ENCODE measurements around the gene SLC28A3.
"Not testable (repeated sequence)": the region's sequence is repeated elsewhere in the genome, so short reads cannot be mapped to it uniquely, and the experiment has no call there.

SLC28A3 gene

GRCh38 chr9:84340535-84340934, at the start of gene SLC28A3:
SLC28A3 (minus strand) TSS chr9:84340758; CDS start chr9:84340633, 125 bp downstream.
- in situ Hi-C loops (cut with MboI; ENCODE audit: low sequenced_read_pairs): no loop called here

GRCh38 chr9:84390254-84390653, 49.7 kb upstream of the SLC28A3 start:
- in situ Hi-C loops (cut with MboI; ENCODE audit: low sequenced_read_pairs): not testable (repeated sequence)

- in situ Hi-C loops (cut with MboI; ENCODE audit: low sequenced_read_pairs): no loop called here
Observed at GRCh38 chr9:84387821-84388220, 47.3 kb upstream of the SLC28A3 start.

- in situ Hi-C loops (cut with MboI; ENCODE audit: low sequenced_read_pairs): no loop called here
Observed at GRCh38 chr9:84386753-84387152, 46.2 kb upstream of the SLC28A3 start.

GRCh38 chr9:84385386-84386040, 45.0 kb upstream of the SLC28A3 start:
- in situ Hi-C loops (cut with MboI; ENCODE audit: low sequenced_read_pairs): no loop called here

- in situ Hi-C loops (cut with MboI; ENCODE audit: low sequenced_read_pairs): no loop called here
Observed at GRCh38 chr9:84384617-84385016, 44.1 kb upstream of the SLC28A3 start.

GRCh38 chr9:84383178-84383577, 42.6 kb upstream of the SLC28A3 start:
- in situ Hi-C loops (cut with MboI; ENCODE audit: low sequenced_read_pairs): no loop called here

- in situ Hi-C loops (cut with MboI; ENCODE audit: low sequenced_read_pairs): no loop called here
Observed at GRCh38 chr9:84382720-84383119, 42.2 kb upstream of the SLC28A3 start.

GRCh38 chr9:84381508-84381907, 41.0 kb upstream of the SLC28A3 start:
- in situ Hi-C loops (cut with MboI; ENCODE audit: low sequenced_read_pairs): no loop called here

GRCh38 chr9:84379740-84380139, 39.2 kb upstream of the SLC28A3 start:
- in situ Hi-C loops (cut with MboI; ENCODE audit: low sequenced_read_pairs): no loop called here

GRCh38 chr9:84375954-84376353, 35.4 kb upstream of the SLC28A3 start:
- in situ Hi-C loops (cut with MboI; ENCODE audit: low sequenced_read_pairs): no loop called here

GRCh38 chr9:84374516-84374915, 34.0 kb upstream of the SLC28A3 start:
- in situ Hi-C loops (cut with MboI; ENCODE audit: low sequenced_read_pairs): no loop called here

GRCh38 chr9:84374013-84374412, 33.5 kb upstream of the SLC28A3 start:
- in situ Hi-C loops (cut with MboI; ENCODE audit: low sequenced_read_pairs): no loop called here

GRCh38 chr9:84371737-84372136, 31.2 kb upstream of the SLC28A3 start:
- in situ Hi-C loops (cut with MboI; ENCODE audit: low sequenced_read_pairs): no loop called here

GRCh38 chr9:84368601-84369000, 28.0 kb upstream of the SLC28A3 start:
- in situ Hi-C loops (cut with MboI; ENCODE audit: low sequenced_read_pairs): no loop called here

GRCh38 chr9:84367726-84368125, 27.2 kb upstream of the SLC28A3 start:
- in situ Hi-C loops (cut with MboI; ENCODE audit: low sequenced_read_pairs): not testable (repeated sequence)

GRCh38 chr9:84366683-84367082, 26.1 kb upstream of the SLC28A3 start:
- in situ Hi-C loops (cut with MboI; ENCODE audit: low sequenced_read_pairs): no loop called here

- in situ Hi-C loops (cut with MboI; ENCODE audit: low sequenced_read_pairs): not testable (repeated sequence)
Observed at GRCh38 chr9:84364894-84365490, 24.4 kb upstream of the SLC28A3 start.

GRCh38 chr9:84361645-84362044, 21.1 kb upstream of the SLC28A3 start:
- in situ Hi-C loops (cut with MboI; ENCODE audit: low sequenced_read_pairs): no loop called here

- in situ Hi-C loops (cut with MboI; ENCODE audit: low sequenced_read_pairs): no loop called here
Observed at GRCh38 chr9:84357275-84357674, 16.7 kb upstream of the SLC28A3 start.

GRCh38 chr9:84354035-84354434, 13.5 kb upstream of the SLC28A3 start:
- in situ Hi-C loops (cut with MboI; ENCODE audit: low sequenced_read_pairs): no loop called here

- in situ Hi-C loops (cut with MboI; ENCODE audit: low sequenced_read_pairs): no loop called here
Observed at GRCh38 chr9:84349671-84350070, 9.1 kb upstream of the SLC28A3 start.

- in situ Hi-C loops (cut with MboI; ENCODE audit: low sequenced_read_pairs): no loop called here
Observed at GRCh38 chr9:84343111-84343521, 2.6 kb upstream of the SLC28A3 start.

Data from HL-60/S4 (cell line).